SU-DHL-6 (cell line): ENCODE results near the gene SEC61A2.

ENCODE experiments used
- CTCF ChIP-seq: fragments of 200-600 bp; sonication (generic); IDR thresholded peaks from one replicate; pipeline ENCODE4 v1.5.1; 2017; ENCODE audit warnings: antibody characterized with exemption, mild to moderate bottlenecking, low read length, moderate library complexity; ENCODE audit not compliant: insufficient read depth, poor library complexity, severe bottlenecking
- EZH2phosphoT487 ChIP-seq: fragments of 200-600 bp; sonication (generic), shearing (Covaris generic); conservative IDR thresholded peaks from 2 replicates; pipeline ENCODE4 v1.6.1; 2018; ENCODE audit warnings: mild to moderate bottlenecking, antibody characterized with exemption, low read length, moderate library complexity, mixed read lengths

- TF ChIP-seq CTCF = no peak
- no peak for TF ChIP-seq EZH2phosphoT487
Measured at GRCh38 chr10:12180221-12180974, 50.9 kb downstream of the SEC61A2 start.
